Bronchus fibroblast of lung (primary cell): ENCODE data around the gene SMC5. TPM values are rescaled to one million over a fixed set of nuclear protein-coding genes. Genes with fewer than 3 reads are reported as not detected.

Experiments
- total RNA-seq: library from RNA; depleted of rRNA; stranded (reverse); fragments of >200 nt; gene quantifications from 2 replicates; pipeline ENCODE4 v1.2.3, GENCODE V29; 2015

The SMC5 gene
- 10.9 and 16.1 TPM in 2 replicates for total RNA-seq

DNA sequence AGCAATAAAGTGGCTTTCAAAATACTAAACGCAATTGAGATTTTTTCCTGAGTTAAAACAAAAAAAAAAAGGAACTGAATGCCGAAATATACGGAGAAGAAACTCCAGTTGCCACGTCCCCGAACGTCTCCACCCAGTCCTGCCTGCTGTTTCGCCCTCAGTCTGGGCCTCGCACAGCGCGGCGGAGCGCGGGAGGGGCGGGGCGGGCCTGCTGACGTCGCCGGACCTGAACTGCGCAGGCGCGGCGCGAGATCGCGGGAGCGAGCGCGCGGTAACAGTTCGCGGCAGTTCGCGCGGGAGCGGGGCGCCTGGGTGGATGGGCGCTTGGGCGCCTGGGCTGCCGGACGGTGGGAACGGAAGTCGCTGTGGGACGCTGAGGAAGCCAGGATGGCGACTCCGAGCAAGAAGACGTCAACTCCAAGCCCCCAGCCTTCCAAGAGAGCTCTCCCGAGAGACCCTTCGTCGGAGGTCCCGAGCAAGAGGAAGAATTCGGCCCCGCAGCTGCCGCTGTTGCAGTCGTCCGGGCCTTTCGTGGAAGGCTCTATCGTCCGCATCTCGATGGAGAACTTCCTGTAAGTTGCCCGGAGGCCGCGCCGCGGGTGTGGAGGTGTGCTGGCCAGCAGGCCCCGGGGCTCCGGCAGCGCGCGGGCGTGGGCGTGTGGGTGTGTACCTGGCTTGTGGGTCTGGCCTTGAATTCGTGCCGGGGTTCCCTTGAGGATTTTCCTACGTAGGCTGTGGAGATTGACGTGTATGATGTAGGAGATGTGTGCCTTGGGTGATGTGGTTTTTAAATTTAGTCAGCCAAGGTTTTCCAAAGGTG is at the start of gene SMC5:
TSS of gene SMC5 (plus strand) at position 287 of the 820 bp plus-strand sequence. CDS start at position 388, 101 bp downstream.

Other genes starting within 250 kb of the SMC5 start
- 2.2 and 2.5 TPM in 2 replicates for gene MAMDC2, start 215.1 kb upstream of the SMC5 start, total RNA-seq
- 31.3 and 33.7 TPM in 2 replicates for gene KLF9, start 155.7 kb downstream of the SMC5 start, total RNA-seq